Measurements from ENCODE around the gene RBAK. TPM values are rescaled to one million over a fixed set of nuclear protein-coding genes. Genes with fewer than 3 reads are reported as not detected.
"Not testable (repeated sequence)": the region's sequence is repeated elsewhere in the genome, so short reads cannot be mapped to it uniquely, and the experiment has no call there.

Gene RBAK
- total RNA-seq, 1 donor, result 12.1 TPM

DNA sequence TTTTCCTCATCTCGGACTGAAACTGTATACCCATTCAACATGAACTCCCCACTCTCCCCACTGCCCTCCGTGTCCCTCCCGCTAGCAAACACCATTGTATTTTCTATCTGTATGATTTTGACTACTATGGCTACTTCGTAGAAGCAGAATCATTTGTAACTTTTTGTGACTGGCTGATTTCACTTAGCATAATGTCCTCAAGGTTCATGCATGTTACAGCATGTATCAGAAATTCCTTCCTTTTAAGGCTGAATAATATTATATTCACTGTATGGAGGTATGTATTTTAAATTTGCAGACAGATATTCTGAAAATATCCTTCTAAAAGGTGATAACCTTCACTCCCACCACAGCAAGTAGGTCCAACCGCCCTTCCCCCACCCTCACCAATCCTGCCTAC is 43.7 kb upstream of the RBAK start:
- TF ChIP-seq, protein P1, sequence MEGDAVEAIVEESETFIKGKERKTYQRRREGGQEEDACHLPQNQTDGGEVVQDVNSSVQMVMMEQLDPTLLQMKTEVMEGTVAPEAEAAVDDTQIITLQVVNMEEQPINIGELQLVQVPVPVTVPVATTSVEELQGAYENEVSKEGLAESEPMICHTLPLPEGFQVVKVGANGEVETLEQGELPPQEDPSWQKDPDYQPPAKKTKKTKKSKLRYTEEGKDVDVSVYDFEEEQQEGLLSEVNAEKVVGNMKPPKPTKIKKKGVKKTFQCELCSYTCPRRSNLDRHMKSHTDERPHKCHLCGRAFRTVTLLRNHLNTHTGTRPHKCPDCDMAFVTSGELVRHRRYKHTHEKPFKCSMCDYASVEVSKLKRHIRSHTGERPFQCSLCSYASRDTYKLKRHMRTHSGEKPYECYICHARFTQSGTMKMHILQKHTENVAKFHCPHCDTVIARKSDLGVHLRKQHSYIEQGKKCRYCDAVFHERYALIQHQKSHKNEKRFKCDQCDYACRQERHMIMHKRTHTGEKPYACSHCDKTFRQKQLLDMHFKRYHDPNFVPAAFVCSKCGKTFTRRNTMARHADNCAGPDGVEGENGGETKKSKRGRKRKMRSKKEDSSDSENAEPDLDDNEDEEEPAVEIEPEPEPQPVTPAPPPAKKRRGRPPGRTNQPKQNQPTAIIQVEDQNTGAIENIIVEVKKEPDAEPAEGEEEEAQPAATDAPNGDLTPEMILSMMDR (IDR thresholded peaks at IDR 0.05; ENCODE audit: insufficient read depth, low read depth, low read length), result no peak
- no peak for DNase-seq (ENCODE audit: low read depth)
- no peak overlapping the region for H3K4me3 ChIP-seq (ENCODE audit: low read depth, low read length)

DNA sequence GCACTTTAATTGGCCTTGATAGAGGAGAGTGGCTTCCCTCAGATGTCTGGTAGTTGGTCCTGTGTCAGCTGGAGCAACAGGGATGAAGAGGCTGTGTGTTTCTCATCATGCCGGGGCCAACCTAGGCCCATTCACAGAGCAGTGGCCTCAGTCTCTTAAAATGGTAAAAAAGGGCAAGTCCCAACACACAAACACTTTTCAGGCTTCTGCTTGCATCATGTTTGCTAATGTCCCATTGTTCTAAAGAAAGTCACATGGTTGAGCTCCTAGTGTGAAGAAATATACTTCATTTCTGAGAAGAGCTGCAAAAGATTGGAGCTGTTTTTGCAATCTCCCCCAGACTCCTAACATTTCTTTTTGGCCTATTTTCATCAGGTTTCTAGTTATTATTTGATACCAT is 40.6 kb upstream of the RBAK start:
- DNase-seq (ENCODE audit: low read depth), result no peak
- TF ChIP-seq, protein P1 (IDR thresholded peaks at IDR 0.05; ENCODE audit: insufficient read depth, low read depth, low read length), result no peak
- no peak overlapping the region for H3K4me3 ChIP-seq (ENCODE audit: low read depth, low read length)

DNA sequence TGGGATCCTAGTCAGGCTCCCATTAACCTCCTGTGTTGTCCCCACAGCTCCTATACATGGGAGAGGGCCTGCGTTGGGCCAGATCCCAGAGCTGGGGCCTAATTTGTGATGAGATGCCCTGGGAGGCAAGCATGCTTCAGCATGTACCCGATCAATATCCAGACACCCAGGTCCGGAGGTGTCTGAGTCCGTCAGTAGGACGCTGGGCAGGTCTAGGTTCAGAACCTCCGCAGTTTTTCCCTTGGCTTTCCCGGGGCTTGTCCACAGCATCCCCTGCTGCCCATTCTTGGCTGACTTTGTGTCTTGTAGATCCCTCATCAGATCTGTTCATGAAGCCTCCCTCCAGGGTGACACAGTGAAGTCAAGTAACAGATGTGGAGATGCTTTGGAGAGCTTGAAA is 32.7 kb upstream of the RBAK start:
- peak; percentile 5 for DNase-seq (ENCODE audit: low read depth)
- TF ChIP-seq, protein P1 (IDR thresholded peaks at IDR 0.05; ENCODE audit: insufficient read depth, low read depth, low read length), result peak; percentile 9

DNA sequence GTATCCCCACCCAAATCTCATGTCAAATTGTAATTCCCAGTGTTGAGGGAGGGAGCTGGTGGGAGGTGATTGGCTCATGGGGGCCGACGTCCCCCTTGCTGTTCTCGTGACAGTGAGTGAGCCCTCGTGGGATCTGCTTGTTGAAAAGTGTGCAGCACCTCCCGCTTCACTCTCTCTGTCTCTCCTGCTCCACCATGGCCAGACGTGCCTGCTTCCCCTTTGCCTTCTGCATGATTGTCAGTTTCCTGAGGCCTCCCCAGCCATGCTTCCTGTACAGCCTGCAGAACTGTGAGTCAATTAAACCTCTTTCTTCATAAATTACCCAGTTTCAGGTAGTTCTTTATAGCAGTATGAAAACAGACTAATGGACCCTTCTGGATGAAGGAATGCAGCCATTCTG is 29.7 kb upstream of the RBAK start:
- DNase-seq (ENCODE audit: low read depth), result not testable (repeated sequence)

More for the DNA sequence above, 32.7 kb upstream of the RBAK start:
- H3K4me3 ChIP-seq (ENCODE audit: low read depth, low read length), result no peak overlapping the region

DNA sequence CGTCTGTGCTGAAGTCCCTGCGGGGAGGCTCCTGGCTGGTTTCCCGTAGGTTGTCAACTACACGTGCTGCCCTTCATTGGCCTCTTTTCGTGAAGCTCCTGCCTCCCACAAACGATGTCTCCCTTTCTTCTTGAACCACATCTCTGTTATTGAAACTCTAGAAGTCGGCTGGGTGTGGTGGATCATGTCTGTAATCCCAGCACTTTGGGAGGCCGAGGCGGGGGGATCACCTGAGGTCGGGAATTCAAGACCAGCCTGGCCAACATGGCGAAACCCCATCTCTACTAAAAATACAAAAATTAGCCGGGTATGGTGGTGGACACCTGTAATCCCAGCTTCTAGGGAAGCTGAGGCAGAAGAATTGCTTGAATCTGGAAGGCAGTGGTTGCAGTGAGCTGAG is 28.0 kb upstream of the RBAK start:
- DNase-seq (ENCODE audit: low read depth); H3K4me3 ChIP-seq (ENCODE audit: low read depth, low read length): not testable (repeated sequence)

More for the DNA sequence above, 29.7 kb upstream of the RBAK start:
- not testable (repeated sequence) for H3K4me3 ChIP-seq (ENCODE audit: low read depth, low read length)

DNA sequence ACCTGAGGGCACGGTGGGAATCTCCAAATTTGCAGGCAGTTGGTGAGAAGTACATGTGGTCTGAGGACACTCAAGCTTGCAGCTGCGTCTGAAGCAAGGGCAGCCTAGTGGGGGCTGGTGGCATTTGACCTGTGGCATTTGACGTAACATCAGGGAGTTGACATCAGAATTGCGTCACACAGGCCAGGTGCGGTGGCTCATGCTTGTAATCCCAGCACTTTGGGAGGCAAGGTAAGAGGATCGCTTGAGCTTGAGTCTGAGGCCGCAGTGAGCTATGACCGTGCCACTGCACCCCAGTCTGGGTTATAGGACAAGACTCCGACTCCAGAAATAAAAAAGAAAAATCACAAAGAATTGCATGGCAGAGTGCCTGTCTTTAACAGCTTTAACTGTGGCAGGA is 25.6 kb upstream of the RBAK start:
- no peak for DNase-seq (ENCODE audit: low read depth)
- TF ChIP-seq, protein P1 (IDR thresholded peaks at IDR 0.05; ENCODE audit: insufficient read depth, low read depth, low read length), result no peak
- H3K4me3 ChIP-seq (ENCODE audit: low read depth, low read length), result no peak overlapping the region

DNA sequence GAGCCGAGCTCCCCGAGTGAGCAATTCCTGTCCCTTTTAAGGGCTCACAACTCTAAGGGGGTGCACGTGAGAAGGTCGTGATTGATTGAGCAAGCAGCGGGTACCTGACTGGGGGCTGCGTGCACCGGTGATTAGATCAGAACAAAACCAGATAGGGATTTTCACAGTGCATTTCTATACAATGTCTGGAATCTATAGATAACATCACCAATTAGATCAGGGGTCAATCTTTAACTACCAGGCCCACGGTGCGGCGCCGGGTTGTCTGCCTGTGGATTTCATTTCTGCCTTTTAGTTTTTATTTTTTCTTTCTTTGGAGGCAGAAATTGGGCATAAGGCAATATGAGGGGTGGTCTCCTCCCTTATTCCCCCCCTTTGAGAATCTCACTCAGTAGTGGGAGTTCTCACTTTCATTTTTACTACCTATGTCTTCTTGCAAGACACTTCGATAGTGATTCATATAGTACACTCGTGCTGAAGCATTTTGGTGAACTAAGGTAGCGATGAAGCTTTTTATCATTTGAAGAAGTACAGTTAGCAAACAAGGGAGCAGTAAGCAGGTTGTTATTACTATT is 24.6 kb upstream of the RBAK start:
- not testable (repeated sequence) for H3K4me3 ChIP-seq (ENCODE audit: low read depth, low read length); DNase-seq (ENCODE audit: low read depth)

DNA sequence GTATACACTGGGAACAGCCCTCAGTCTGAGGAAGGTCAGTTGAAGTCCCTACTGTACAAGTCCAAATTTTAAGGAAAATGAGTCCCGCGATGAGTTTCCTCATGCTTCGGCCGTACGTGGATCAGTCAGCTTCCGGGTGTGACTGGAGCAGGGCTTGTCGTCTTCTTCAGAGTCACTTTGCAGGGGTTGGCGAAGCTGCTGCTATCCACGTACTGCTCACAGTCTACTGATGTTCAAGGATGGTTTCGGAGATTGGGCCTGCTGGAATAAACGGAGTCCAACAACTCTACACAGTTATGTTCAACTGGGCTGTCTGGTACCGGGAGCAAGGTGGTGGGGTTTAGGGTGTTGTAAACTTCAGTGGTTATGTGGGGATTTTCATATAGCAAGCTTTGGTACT is 22.0 kb upstream of the RBAK start:
- DNase-seq (ENCODE audit: low read depth); H3K4me3 ChIP-seq (ENCODE audit: low read depth, low read length): not testable (repeated sequence)

DNA sequence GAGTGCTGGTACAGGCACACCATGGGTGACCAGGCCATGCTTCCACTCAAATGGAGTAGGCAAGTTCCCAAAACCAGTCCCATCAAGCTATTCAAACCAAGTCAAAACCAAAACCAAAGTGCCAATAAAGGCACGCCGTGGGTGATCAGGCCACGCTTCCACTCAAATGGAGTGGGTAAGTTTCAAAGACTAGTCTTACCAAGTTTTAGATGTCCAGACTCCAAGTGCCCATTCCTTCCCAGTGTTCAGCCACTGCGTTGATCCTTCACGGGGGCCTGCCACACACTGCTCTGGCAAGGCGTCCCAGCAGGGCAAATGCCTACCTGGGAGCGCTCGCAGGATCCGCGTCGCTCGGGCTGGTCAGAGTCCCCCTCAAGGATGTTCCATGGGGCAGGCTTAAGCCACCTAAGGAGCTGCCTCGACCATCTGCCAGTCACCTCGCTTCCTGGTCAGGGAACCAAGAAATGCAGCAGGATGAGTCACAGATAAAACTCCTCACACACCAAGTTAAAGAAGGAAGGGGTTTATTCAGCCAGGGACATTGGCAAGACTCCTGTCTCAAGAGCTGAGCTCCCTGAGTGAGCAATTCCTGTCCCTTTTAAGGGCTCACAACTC is 17.8 kb upstream of the RBAK start:
- peak; percentile 5 for DNase-seq (ENCODE audit: low read depth)
- not testable (repeated sequence) for H3K4me3 ChIP-seq (ENCODE audit: low read depth, low read length)

DNA sequence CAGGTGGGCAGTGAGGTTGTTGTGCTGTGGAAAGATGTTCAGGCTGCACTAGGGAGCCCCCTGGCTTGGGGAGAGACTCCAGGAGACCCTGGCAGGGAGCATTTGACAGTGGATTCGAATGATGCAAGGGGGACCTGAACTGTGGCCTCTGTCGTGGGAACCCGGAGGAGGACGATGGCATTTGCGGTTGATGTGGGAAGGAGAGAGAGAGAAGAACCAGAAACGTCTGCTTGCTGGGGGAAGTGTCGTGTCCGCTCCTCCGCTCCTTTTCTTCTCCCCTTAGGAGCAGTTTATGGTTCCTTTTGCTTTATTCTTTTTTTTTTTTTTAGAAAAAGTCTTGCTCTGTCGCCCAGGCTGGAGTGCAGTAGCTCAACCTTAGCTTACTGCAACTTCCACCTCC is 12.5 kb upstream of the RBAK start:
- H3K4me3 ChIP-seq (ENCODE audit: low read depth, low read length); DNase-seq (ENCODE audit: low read depth): not testable (repeated sequence)
